Measurements from ENCODE around the gene SLC45A1. TPM values are rescaled to one million over a fixed set of nuclear protein-coding genes. Genes with fewer than 3 reads are reported as not detected.

The SLC45A1 gene
- total RNA-seq, 1 donor from 2014 or later, result 1.7 TPM

DNA sequence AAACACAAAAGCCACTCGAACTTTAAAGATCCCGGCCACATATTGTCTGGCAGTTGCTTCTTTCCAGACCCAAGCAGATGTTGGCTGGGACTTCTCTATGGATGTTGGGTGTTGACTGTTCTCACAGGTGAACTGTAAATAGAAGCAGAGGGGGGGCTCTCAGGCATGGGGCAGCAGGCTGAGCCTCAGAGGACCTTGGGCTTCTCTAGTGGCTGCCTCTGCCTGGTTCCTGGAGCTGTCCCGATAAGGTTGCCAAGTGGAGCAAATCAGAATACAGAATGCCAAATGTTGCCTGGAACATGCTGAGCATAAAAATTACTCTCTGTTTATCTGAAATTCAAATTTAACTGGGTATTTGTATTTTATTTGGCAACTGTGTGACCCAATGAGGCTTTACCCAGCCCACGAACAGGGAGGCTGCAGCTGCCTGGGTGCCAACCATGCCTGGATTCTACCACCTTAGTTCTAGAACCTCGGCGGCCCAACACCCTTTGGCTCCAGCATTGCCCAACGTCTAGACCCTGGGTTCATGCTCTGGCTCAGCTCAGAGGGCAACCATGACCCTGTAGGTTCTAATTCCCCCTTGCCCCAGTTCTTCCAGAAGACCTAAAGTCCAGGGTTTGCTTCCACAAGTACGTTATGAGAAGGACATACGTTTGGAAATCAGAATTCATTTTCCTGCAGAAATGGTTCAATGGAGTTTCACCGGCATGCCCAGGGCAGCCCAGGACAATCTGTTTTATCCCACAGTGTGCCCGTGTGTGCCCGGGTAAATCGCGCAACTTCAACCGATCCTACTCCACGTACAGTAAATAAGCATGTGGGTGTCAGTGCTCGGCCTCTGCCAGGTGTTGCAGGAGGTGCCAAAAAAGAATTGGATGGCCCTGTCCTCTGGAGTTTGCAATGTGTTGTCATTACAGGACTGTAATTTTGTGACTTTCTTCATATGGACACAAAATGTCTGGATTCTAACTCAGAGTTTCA, 5.4 kb upstream of the SLC45A1 start:
- DNase-seq, result no peak

DNA sequence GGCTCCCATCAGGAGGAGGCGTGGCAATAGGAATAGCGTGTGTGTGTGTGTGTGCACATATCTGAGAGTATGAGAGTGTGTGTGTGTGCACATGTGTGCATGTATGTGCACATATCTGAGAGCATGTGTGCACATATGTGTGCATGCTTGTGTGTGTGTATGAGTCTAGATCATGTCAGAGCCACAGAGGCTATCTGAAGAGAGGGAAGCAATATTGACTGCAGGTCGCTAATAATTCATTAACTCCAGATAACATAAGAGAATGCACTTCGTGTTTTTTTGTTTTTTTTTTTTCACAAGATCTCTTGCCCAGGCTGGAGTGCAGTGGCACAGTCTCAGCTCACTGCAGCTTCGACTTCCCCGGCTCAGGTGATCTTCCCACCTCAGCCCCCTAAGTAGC, 4.7 kb upstream of the SLC45A1 start:
- DNase-seq, result no peak

DNA sequence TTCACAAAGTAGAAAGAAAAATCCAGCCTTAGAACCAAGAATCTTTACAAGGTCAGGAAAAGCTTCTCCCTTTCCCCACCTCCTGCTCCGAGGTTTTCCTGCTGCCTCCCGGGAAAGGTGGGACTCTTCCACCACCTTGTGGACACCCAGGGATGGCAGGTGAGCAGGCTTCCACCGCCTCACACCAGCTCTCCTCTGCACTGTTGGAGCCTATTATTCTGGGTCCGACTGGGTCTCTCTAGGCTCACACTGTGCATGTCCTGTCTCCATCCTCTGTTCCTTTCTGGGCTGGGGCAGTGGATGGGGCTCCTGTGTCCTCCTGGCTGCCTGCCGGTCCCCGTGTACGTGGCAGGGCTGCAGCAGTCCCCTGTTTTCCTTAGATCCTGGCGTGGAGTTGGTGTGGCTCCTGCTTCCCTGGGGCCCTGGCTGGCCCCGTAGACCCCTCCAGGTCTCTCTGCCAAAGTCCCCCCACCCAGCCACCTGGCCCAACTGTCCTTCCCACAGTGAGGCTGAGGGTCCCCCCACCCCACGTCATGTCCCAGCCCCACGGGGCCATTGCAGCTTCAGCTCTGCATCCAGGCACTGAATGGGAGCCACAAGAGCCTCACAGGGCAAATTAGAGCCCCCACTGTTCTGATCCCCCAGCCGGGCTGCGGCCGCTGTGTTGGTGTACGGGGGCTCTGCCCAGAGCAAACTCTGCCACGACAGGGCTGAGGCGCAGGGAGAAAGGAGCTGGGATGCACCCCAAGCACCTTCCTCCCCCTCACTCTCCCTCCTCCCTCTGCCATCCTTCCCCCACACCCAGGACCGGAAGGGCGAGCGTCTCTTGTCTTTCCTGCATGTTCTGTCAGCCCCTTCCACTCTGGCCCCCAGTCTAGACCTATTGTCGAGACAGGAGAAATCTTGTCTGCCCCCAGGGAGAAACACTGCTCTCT, 3.3 kb upstream of the SLC45A1 start:
- peak; percentile 88 for DNase-seq

DNA sequence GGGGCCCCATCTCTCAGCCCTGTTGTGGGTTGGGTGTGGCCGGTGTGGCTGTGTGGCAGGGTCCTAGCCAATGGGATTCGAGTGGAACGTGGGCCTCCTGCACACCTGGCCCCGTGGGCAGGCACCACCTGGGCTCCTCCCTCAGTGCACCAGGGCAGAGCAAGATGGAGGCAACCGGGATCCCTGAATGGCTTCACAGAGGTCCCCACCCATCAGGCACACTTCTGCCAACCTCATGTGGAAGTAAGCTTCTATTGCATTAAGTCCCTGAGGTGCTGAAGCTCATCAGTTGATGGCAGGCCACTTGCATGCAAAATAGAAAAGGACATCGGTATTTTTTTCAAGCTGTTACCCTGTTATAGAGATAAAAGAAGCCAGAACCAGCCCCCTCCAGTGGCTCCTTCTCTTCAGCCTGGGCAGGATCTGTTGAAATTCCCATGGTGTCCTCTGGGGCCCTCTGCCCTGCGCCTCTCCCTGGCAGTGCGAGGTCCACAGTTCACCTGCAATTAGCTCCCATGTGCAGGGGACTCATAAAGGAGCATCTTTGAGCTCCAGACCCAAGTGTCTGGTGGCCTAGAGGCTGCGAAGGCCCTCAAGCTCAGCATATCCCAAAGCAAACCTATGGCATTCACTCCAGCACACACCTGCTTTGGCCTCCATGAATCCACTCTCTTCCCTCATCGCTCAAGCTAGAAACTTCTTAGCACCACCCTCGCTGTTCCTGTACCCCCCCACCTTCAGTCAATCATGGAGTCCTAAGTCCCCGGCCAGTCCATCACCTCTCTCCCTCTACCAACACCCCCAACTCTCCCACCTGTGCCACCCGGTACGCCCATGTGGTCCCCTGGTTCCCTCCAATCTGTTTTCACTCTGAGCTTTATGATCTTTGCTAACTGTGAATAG, 2.1 kb upstream of the SLC45A1 start:
- DNase-seq, result no peak

GRCh38 chr1:8318436-8318835, 522 bp downstream of the SLC45A1 start:
- DNase-seq, result no peak

DNA sequence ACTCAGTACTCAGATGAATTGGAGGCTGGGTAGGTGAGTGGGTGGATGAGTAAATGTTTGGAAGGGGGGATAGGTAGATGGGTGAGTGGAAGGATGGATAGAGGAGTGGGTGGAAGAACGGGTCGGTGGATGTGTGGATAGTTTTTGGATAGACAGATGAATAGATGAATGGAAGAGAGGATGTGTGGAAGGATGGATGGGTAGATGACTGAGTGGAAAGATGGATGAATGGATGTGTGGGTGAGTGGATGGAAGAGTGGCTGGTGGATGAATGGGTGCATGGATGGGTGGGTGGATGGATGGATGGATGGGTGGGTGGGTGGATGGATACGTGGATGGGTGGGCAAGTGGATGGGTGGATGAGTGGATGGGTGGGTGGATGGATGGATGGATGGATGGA, 3.7 kb downstream of the SLC45A1 start:
- DNase-seq, result no peak

- no peak for DNase-seq
These were observed 5.8 kb downstream of the SLC45A1 start for GRCh38 chr1:8323706-8324105.

DNA sequence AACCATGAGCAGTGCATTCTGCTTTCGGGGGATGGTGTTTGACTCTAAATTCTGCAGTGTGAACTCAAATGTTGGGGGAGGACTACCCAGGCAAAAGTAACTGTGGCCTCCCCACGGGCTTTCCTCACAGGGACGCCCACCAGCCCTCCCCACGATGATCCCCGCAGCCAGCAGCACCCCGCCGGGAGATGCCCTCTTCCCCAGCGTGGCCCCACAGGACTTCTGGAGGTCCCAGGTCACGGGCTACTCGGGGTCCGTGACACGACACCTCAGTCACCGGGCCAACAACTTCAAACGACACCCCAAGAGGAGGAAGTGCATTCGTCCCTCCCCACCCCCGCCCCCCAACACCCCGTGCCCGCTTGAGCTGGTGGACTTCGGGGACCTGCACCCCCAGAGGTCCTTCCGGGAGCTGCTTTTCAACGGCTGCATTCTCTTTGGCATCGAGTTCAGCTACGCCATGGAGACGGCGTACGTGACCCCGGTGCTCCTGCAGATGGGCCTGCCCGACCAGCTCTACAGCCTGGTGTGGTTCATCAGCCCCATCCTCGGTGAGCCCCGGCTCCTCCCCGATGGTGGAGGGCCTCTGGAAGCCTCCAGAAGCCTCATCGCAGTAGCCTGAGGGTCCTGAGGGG, 6.4 kb downstream of the SLC45A1 start:
- no peak for DNase-seq

GRCh38 chr1:8325771-8326170, 7.9 kb downstream of the SLC45A1 start:
- no peak for DNase-seq

GRCh38 chr1:8326265-8326664, 8.4 kb downstream of the SLC45A1 start:
- no peak for DNase-seq

DNA sequence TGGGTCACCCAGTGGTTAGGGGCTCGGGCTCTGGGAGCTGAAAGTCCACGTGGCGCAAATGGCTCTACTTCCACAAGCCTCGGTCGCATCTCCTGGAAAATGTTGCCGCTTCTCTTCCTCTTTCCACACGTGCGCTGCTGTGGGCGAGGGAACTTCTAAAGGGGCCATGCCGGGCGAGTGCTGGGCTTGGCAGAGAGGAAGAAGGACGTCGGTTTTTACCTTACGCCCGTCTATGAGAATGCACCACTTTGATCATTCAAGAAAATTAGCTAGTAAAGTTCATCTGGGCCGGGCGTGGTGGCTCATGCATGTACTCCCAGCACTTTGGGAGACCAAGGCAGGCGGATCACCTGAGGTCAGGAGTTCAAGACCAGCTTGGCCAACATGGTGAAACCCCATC, 10.4 kb downstream of the SLC45A1 start:
- DNase-seq, result no peak

DNA sequence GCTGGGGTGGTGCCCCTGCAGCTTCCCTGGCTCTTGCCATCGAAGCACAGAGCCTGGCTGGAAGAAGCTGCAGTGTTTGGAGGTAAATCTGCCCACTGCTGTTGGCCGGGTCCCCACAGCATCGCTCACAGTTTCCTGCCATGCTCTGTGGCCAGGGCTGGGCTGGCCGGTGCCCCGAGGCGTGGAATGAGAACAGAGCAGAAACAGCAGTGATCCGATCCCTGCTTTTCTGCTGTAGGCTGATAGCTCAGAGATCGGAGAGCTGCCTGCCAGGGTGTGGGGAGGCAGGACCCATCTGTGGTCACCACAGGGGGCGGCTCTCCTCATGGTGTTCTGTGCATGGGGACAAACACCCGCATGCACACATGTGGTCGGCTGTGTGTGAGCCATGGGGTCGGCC, 11.5 kb downstream of the SLC45A1 start:
- no peak for DNase-seq

- no peak for DNase-seq
These were observed 11.9 kb downstream of the SLC45A1 start for GRCh38 chr1:8329858-8330257.

GRCh38 chr1:8330271-8331125, 12.6 kb downstream of the SLC45A1 start:
- DNase-seq, result no peak

- DNase-seq, result no peak
These were observed 14.9 kb downstream of the SLC45A1 start for GRCh38 chr1:8332806-8333205.

DNA sequence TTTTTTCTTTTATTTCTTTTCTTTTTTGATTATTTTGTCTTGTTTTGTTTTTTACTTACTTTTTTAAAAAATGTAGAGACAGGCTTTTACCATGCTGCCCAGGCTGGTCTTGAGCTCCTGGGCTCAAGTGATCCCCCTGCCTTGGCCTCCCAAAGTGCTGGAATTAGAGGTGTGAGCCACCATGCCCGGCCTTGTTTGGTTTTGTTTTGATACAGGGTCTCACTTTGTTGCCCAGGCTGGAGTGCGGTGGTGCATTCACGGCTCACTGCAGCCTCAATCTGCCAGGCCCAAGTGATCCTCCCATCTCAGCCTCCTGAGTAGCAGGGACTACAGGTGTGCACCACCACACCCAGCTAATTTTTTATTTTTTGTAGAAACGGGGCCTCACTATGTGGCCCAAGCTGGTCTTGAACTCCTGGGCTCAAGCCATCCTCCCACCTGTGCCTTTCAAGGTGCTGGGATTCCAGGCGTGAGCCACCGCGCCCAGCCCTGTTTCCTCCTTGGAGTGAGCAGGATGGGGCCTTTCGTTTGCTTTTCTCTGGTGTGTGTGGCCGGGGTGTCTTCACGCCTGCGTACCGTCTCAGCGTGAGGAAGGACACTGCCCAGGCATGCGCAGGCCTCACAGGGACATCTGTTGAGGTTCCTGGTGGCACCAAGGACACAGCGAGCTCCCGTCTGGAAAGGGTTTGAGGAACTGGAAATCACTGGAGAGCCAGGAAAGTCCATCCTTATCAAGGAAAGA, 15.5 kb downstream of the SLC45A1 start:
- DNase-seq, result no peak

GRCh38 chr1:8334106-8334851, 16.4 kb downstream of the SLC45A1 start:
- DNase-seq, result no peak

GRCh38 chr1:8335246-8335645, 17.3 kb downstream of the SLC45A1 start:
- no peak for DNase-seq

- DNase-seq, result no peak
These were observed 20.0 kb downstream of the SLC45A1 start for GRCh38 chr1:8337776-8338525.

Measured in dermis blood vessel endothelial cell (primary cell).